Skeletal muscle satellite cell (primary cell): Measurements from ENCODE around the gene NAA15.

Experiments used
- H3K27me3 ChIP-seq: 2 replicates; pipeline ENCODE4 v1.7.0; 2013; ENCODE audit warnings: low read length; ENCODE audit not compliant: control insufficient read depth, insufficient read depth
- H3K36me3 ChIP-seq: 2 replicates; pipeline ENCODE4 v1.7.0; 2013; ENCODE audit warnings: mild to moderate bottlenecking, control low read depth, low read length; ENCODE audit not compliant: insufficient read depth
- H3K4me1 ChIP-seq: 2 replicates; pipeline ENCODE4 v1.7.0; 2013; ENCODE audit warnings: low read length; ENCODE audit not compliant: control insufficient read depth, insufficient read depth
- H3K4me2 ChIP-seq: 2 replicates; pipeline ENCODE4 v1.7.0; 2013; ENCODE audit warnings: mild to moderate bottlenecking, low read length
- H3K4me3 ChIP-seq: 2 replicates; pipeline ENCODE4 v1.7.0; 2013; ENCODE audit warnings: low read length
- H3K9ac ChIP-seq: 2 replicates; pipeline ENCODE4 v1.7.0; 2013; ENCODE audit warnings: mild to moderate bottlenecking, low read depth, low read length, moderate library complexity
- H3K9me3 ChIP-seq: replicated peaks from 2 replicates; pipeline ENCODE4 v1.7.0; 2013; ENCODE audit warnings: mild to moderate bottlenecking, control low read depth, low read length

The NAA15 gene

DNA sequence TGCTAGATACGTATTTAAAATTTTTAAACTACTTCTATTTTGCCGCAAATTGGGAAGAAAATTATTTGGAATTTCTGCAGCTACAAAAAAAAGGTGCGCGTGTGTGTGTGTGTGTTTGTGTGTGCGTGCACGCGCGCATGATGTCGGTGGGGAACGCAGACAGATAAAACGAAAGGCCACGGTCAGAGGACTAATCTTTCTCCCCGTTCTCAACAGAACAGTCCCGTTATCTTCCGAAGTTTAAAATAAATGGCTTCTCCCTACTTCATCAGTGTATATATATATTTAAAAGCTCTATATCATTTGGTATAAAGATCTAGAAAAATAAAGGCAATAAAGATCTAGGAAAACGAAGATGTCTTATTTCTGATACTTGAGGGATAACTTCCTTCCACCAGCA is 22.8 kb upstream of the NAA15 start:
- H3K36me3 ChIP-seq = no peaks in the 10 kb centered on the region
- H3K9ac ChIP-seq = no peak overlapping the region
- H3K4me1 ChIP-seq = peaks cover 17% of the 10 kb centered on the region
- H3K4me2 ChIP-seq = no peak overlapping the region
- no peaks in the 10 kb centered on the region for H3K9me3 ChIP-seq
- H3K4me3 ChIP-seq = no peak overlapping the region
- no peaks in the 10 kb centered on the region for H3K27me3 ChIP-seq

DNA sequence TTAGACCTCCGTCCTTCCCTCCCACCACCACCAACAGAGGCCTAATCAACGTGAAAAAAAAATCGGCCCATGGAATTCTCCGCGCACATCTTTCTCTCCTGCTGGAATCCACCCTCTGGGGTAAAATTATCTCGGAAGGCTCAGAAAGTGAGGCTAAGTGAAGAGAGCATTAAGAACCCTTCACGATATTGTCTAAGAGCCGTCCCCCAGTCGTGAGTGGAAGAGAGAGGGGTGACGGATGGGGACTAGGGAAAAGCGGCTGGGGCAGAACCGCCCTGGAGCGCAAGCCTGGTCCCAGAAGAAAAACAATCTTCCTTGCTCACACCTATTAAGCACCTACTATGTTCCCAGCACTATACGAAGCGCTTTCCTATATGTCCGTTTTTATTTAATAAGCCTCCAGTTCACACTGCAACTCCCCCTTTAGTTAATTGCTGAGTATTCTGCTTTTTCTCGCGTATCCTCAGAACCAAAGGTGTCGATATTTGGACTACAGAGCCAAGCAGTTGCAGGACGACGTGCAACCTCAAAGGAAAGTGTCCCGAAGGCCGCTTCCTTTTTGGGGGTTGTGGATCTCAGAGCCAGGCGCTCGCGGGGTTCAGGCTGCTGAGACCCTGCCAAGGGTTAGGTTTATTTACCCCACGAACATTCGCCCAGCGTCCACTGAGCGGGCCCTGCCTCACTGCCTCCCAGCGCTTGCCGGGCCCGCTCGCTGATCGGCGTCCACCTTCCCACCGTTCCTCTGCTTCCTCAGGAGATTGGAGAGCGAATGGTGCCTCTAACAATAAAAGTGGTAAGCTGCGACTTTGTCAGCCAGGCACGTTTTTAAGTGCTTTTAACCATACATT is 22.2 kb upstream of the NAA15 start:
- Histone ChIP-seq H3K27me3 (no peaks in the 10 kb centered on the region), H3K9me3 (no peaks in the 10 kb centered on the region), H3K4me3 (peak overlapping the region; percentile 73), H3K9ac (peak overlapping the region; percentile 62), H3K36me3 (no peaks in the 10 kb centered on the region), H3K4me2 (peak overlapping the region; percentile 94), H3K4me1 (peaks cover 17% of the 10 kb centered on the region)

DNA sequence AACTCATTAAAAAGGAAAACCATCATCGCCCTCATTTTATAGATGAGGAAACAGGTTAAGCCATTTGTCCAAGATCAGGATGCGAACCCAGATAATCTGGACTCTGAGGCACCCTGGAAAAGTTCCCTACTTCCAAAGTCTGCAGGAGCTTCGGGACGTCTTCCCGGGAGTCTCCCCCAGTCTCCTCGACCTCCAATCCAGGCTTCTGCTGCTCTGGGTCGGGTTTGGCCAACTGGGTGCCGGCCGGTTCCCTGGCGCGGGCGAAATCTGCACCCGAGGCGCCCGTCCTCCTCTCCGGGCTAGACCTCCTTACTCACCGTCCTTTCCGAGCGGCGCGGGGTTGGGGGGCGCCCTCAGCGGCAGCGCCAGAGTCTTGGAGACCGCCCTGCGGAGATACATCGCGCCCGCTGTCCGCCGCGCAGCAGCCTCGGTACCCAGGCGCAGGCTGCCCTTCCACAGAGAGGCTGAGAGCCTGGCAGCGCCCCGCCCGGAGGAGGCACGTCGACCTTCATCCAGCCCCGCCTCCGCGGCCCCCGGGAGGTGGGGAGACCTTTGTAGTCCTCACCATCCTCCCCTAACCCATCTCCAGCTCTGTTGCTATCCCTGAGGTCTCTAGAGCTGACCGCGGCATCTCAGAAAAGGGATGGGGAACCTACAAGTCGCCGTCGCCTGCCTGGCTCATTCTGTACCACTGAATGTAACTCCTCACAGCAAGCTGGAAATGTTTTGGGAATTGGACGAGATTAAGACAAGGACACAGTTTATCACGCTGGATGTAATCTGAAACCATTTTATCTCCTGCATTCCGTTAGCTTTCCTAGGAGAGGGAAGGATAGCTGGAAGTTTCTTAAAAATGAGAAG is 21.3 kb upstream of the NAA15 start, which contains the start of gene MGARP:
TSS of gene MGARP (minus strand) at position 466 of the 861 bp plus-strand sequence. CDS start at position 399, 67 bp downstream.
- Histone ChIP-seq H3K27me3 (no peaks in the 10 kb centered on the region), H3K9ac (peak within 1 kb of the TSS; percentile 62), H3K36me3 (no peaks in the 10 kb centered on the region)

DNA sequence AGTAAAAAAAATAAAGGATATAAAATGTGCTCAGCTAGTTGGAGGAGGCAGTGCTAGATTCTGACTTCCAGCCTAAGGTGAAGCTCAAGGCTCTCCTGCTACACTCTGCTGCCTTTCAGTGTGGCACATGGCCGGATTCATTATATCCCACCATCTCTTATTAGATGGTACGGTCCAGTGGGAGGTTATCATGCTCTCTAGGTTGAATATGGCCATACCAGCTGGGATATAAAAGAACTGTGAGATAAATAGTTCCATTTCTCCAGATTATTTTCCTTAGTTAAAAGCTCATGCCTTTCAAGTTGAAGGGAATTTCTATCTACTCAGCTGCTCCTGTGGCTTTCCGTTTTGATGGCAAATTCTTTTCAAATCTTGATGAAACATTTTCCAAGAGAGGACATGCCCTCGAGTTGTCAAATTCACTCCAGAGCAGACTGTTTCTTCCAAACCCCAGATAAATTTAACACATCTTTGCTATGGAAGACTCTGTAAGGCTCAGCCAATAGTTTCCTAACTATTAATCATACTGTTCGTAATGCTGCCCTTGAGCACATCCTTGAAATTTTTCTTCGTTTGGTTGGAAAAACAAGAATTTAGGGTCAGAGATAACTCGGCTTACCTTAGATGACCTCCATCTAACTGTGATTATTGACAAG is 19.1 kb upstream of the NAA15 start:
- Histone ChIP-seq H3K4me1 (peaks cover 17% of the 10 kb centered on the region), H3K9ac (no peak overlapping the region), H3K4me2 (no peak overlapping the region), H3K27me3 (no peaks in the 10 kb centered on the region), H3K4me3 (no peak overlapping the region), H3K9me3 (no peaks in the 10 kb centered on the region), H3K36me3 (no peaks in the 10 kb centered on the region)

More for the DNA sequence above, 21.3 kb upstream of the NAA15 start, which contains the start of gene MGARP:
- peak within 1 kb of the TSS; percentile 94 for H3K4me2 ChIP-seq
- peak within 1 kb of the TSS; percentile 73 for H3K4me3 ChIP-seq
- H3K9me3 ChIP-seq = no peaks in the 10 kb centered on the region
- peaks cover 17% of the 10 kb centered on the region for H3K4me1 ChIP-seq

DNA sequence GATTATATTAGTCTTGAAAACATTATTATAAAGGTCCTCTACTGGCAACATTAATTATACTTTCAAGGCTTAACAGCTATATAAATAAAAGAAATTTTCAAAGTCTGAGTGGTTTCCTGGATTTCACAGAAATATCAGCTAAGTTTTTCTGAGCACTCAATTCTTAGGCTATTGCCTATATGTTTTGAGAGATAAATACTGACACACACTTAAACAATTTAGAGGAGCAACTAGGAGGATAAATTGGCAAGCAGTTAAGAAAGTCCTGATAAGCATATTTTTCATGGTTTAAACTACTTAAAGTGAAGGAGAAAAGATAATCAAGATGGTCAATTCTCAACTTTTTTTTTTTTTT is 18.6 kb upstream of the NAA15 start:
- Histone ChIP-seq H3K9me3 (no peaks in the 10 kb centered on the region), H3K4me2 (no peak overlapping the region), H3K4me1 (peaks cover 17% of the 10 kb centered on the region), H3K9ac (no peak overlapping the region), H3K27me3 (no peaks in the 10 kb centered on the region), H3K36me3 (no peaks in the 10 kb centered on the region), H3K4me3 (no peak overlapping the region)

DNA sequence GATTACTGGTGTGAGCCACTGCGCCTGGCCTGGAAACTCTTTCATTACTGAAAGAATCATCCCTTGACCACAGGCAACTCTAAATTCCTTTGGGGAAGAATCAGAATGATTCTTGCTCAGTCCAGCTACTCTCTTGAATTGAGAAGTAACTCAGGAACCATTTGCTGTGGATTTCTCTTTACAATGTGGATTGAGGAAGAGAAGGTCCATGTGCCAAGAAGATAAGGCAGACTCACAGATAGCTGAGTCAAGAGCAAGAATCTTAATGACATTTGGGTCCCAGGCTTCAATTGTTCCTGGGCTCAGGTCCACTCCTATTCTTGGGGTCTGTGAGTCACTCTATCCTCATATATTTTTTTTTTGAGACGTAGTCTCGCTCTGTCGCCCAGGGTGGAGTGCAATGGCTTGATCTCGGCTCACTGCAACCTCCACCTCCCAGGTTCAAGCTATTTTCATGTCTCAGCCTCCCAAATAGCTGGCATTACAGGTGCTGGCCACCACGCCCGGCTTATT is 15.1 kb upstream of the NAA15 start:
- Histone ChIP-seq H3K4me2 (no peak overlapping the region), H3K9me3 (no peaks in the 10 kb centered on the region), H3K36me3 (peaks cover 2% of the 10 kb centered on the region), H3K27me3 (no peaks in the 10 kb centered on the region), H3K9ac (no peak overlapping the region), H3K4me3 (no peak overlapping the region), H3K4me1 (peaks cover 9% of the 10 kb centered on the region)

DNA sequence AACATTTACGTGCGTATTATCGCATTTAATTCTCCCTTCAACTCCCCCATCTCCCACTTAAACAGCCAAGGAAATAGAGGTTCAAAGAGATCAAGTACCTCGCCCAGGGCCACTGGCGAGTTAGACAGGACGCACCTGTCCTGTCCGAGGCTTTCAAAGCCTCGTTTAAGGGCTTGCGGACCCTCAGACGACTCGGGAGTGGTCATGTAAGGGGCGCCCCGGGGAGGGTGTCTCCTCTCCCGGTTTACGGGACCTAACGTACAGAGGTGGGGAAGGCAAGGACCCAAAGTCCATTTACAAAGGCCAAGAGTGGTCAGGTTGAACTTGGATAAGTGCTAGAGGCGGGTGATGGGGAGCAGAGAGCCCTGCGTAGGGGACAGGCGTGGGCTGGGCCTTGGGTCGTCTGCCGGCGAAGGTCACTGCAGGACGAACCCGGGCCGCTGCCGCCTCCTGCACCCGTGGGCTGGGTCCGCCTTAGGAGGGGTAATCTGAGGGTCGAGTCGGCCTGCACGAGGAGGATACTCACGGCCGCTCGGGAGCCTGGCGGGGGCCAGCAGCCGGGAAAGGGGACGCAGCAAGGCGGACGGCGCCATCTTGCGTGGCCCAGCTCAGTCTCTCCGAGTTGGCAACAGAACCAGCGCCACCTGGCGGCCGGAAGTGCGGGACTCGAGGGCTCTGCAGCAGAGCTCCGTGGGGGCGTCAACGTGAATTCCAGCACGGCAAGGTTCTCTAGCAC is 5.9 kb upstream of the NAA15 start:
- Histone ChIP-seq H3K4me2 (peak overlapping the region; percentile 87), H3K27me3 (no peaks in the 10 kb centered on the region), H3K4me3 (peak overlapping the region; percentile 89), H3K9ac (peak overlapping the region; percentile 92), H3K4me1 (peaks cover 26% of the 10 kb centered on the region), H3K36me3 (peaks cover 6% of the 10 kb centered on the region), H3K9me3 (no peaks in the 10 kb centered on the region)

DNA sequence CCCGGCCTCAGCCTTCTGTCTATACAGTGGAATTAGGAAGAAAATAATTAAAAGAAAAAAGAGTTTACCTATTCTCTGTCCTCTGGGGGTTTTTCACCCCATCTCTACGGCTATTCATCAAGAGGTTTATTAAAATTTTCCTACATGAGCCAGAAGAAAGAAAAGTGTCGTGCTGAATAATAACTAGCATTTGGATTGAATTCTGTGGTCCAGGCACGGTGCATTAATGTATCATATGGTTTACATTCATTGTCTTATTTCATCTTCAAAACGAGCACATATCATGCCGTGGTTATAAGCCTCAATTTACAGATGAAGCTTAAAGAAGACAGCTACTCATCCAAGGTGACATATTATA is 5.4 kb upstream of the NAA15 start:
- peak overlapping the region; percentile 87 for H3K4me2 ChIP-seq
- peaks cover 28% of the 10 kb centered on the region for H3K4me1 ChIP-seq
- H3K9ac ChIP-seq = peak overlapping the region; percentile 92
- peak overlapping the region; percentile 89 for H3K4me3 ChIP-seq
- no peaks in the 10 kb centered on the region for H3K27me3 ChIP-seq
- no peaks in the 10 kb centered on the region for H3K9me3 ChIP-seq
- H3K36me3 ChIP-seq = peaks cover 6% of the 10 kb centered on the region

DNA sequence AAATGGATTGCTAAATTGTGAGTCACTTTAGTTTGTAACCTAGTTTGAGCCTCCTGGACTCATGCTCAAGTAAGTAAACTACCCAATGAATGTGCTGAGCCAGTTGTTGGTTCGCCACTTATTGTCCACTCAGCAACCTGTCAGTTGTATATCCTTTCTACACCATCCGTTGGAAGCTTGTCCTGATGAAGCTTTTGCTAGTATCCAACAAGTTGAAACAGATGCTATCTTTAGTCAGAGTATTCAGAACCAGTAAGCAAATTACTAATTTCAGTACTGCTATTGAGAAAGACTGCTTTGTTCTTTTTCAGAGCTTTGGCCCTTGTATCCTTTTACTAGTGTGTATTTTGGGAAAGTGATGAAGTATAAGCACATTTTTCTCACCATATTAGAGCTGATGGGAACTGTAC is 4.3 kb upstream of the NAA15 start:
- Histone ChIP-seq H3K4me3 (no peak overlapping the region), H3K4me2 (no peak overlapping the region), H3K36me3 (peaks cover 6% of the 10 kb centered on the region), H3K9me3 (no peaks in the 10 kb centered on the region), H3K9ac (no peak overlapping the region), H3K4me1 (peaks cover 28% of the 10 kb centered on the region), H3K27me3 (no peaks in the 10 kb centered on the region)

DNA sequence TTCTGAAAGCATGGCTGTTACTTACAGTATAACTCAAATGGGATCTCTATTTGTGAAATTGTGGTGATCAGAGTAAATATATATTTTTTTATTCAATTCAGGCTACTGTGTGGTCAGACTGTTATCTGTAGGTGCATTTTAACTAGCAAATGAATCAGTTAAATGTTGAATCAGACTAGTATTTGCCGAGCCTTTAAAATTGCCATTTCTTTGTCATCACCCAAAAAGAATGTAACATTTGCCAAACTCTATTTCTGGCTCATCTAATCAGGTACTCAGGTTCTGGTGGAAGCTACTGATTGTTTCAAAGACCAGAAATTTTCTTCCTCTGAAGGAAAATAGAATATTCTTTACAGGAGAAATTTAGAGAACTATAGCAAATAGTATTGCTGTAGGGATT is 1.8 kb upstream of the NAA15 start:
- peaks cover under 1% of the 10 kb centered on the region for H3K36me3 ChIP-seq
- peak overlapping the region; percentile 94 for H3K4me2 ChIP-seq
- no peaks in the 10 kb centered on the region for H3K27me3 ChIP-seq
- H3K9ac ChIP-seq = peak overlapping the region; percentile 96
- H3K4me1 ChIP-seq = peaks cover 36% of the 10 kb centered on the region
- H3K4me3 ChIP-seq = peak overlapping the region; percentile 94
- no peaks in the 10 kb centered on the region for H3K9me3 ChIP-seq
